IPS-11a (cell line): ENCODE data around the gene ZNF263.

Experiments
- H3K4me3 ChIP-seq: one replicate; pipeline ENCODE4 v1.5.1; 2013; ENCODE audit warnings: low read depth, low read length, control low read depth

Gene ZNF263

GRCh38 chr16:3282730-3283542, at the start of gene ZNF263:
Gene ZNF263 (plus strand): TSS chr16:3283491. CDS start chr16:3283819, 328 bp downstream.
- H3K4me3 ChIP-seq = peak within 1 kb of the TSS; percentile 78

GRCh38 chr16:3234543-3234856, 48.8 kb upstream of the ZNF263 start:
- H3K4me3 ChIP-seq = peak overlapping the region; percentile 94

- H3K4me3 ChIP-seq = peak within 1 kb of the TSS; percentile 94
Observed at GRCh38 chr16:3234857-3235561, 48.3 kb upstream of the ZNF263 start, which contains the start of gene ZNF200. Gene ZNF200 (minus strand): TSS chr16:3235158. CDS start chr16:3233755, 1,403 bp downstream.

GRCh38 chr16:3235856-3236669, 47.2 kb upstream of the ZNF263 start:
- H3K4me3 ChIP-seq = no peak overlapping the region

- no peak overlapping the region for H3K4me3 ChIP-seq
Observed at GRCh38 chr16:3241761-3242160, 41.5 kb upstream of the ZNF263 start.

- no peak overlapping the region for H3K4me3 ChIP-seq
Observed at GRCh38 chr16:3242709-3243108, 40.6 kb upstream of the ZNF263 start.

GRCh38 chr16:3243882-3244281, 39.4 kb upstream of the ZNF263 start:
- no peak overlapping the region for H3K4me3 ChIP-seq

- H3K4me3 ChIP-seq = no peak overlapping the region
Observed at GRCh38 chr16:3246002-3246401, 37.3 kb upstream of the ZNF263 start.

GRCh38 chr16:3246876-3247275, 36.4 kb upstream of the ZNF263 start:
- H3K4me3 ChIP-seq = no peak overlapping the region

GRCh38 chr16:3248596-3248995, 34.7 kb upstream of the ZNF263 start:
- no peak overlapping the region for H3K4me3 ChIP-seq

GRCh38 chr16:3249020-3249419, 34.3 kb upstream of the ZNF263 start:
- H3K4me3 ChIP-seq = no peak overlapping the region

GRCh38 chr16:3249451-3249850, 33.8 kb upstream of the ZNF263 start:
- no peak overlapping the region for H3K4me3 ChIP-seq

- no peak overlapping the region for H3K4me3 ChIP-seq
Observed at GRCh38 chr16:3252967-3253366, 30.3 kb upstream of the ZNF263 start.

- H3K4me3 ChIP-seq = no peak overlapping the region
Observed at GRCh38 chr16:3254309-3254708, 29.0 kb upstream of the ZNF263 start.

GRCh38 chr16:3256146-3256865, 27.0 kb upstream of the ZNF263 start, which contains the start of gene MEFV:
Gene MEFV (minus strand): TSS chr16:3256633. CDS start chr16:3256587, 46 bp downstream.
- H3K4me3 ChIP-seq = no peak within 1 kb of the TSS

- no peak overlapping the region for H3K4me3 ChIP-seq
Observed at GRCh38 chr16:3256866-3257465, 26.3 kb upstream of the ZNF263 start.

GRCh38 chr16:3259836-3260235, 23.5 kb upstream of the ZNF263 start:
- no peak overlapping the region for H3K4me3 ChIP-seq

- H3K4me3 ChIP-seq = no peak overlapping the region
Observed at GRCh38 chr16:3262517-3262916, 20.8 kb upstream of the ZNF263 start.

GRCh38 chr16:3264137-3265036, 18.9 kb upstream of the ZNF263 start:
- H3K4me3 ChIP-seq = peak overlapping the region; percentile 62
